Lung (tissue), 12 donors: ENCODE measurements around the gene SMARCD1. TPM values are rescaled to one million over a fixed set of nuclear protein-coding genes. Genes with fewer than 3 reads are reported as not detected.

Experiments used
- ATAC-seq: fragments of 200-7000 bp; cut with Tn5 transposase; one replicate; pipeline ENCODE4 v1.9.1; 2020; ENCODE audit warnings: moderate number of reproducible peaks; ENCODE audit not compliant: insufficient read depth, low FRiP score
- DNase-seq, 3 donors: peaks; one replicate each; pipeline ENCODE4 v3.0.0-alpha.2; 2013 to 2017
- H3K27ac ChIP-seq, 2 donors: one replicate each; pipeline ENCODE4 v1.5.1; 2013; ENCODE audit warnings: mild to moderate bottlenecking in 2 of 2, moderate library complexity in 2 of 2, control low read depth in 1 of 2, inconsistent platforms in 1 of 2, low read depth in 1 of 2, low read length in 1 of 2
- H3K27me3 ChIP-seq, 3 donors: one replicate each; pipeline ENCODE4 v1.5.1; 2013; ENCODE audit warnings: low read length in 2 of 3; ENCODE audit not compliant: control insufficient read depth in 3 of 3, insufficient read depth in 3 of 3
- H3K36me3 ChIP-seq, 4 donors: one replicate each; pipeline ENCODE4 v1.5.1; 2013; ENCODE audit warnings: low read length in 4 of 4, mild to moderate bottlenecking in 1 of 4, moderate library complexity in 1 of 4; ENCODE audit not compliant: control insufficient read depth in 4 of 4, insufficient read depth in 4 of 4
- H3K4me1 ChIP-seq, 5 donors: one replicate each; pipeline ENCODE4 v1.5.1; 2013; ENCODE audit warnings: low read length in 5 of 5, mild to moderate bottlenecking in 2 of 5, moderate library complexity in 1 of 5; ENCODE audit not compliant: control insufficient read depth in 5 of 5, insufficient read depth in 5 of 5
- H3K4me3 ChIP-seq: one replicate; pipeline ENCODE4 v1.5.1; 2013; ENCODE audit warnings: mild to moderate bottlenecking, control low read depth, moderate library complexity
- H3K9ac ChIP-seq, 2 donors: one replicate each; pipeline ENCODE4 v1.5.1; 2013; ENCODE audit warnings: low read length in 2 of 2, control low read depth in 1 of 2; ENCODE audit not compliant: insufficient read depth in 1 of 2
- H3K9me3 ChIP-seq, 4 donors: one replicate each; pipeline ENCODE4 v1.5.1; 2013; ENCODE audit warnings: low read length in 3 of 4, mild to moderate bottlenecking in 1 of 4, moderate library complexity in 1 of 4; ENCODE audit not compliant: control insufficient read depth in 4 of 4, insufficient read depth in 3 of 4
- WGBS, 2 donors: extraction: QIAGEN DNeasy Blood & Tissue Kit; methylation state at CpG; one replicate each; pipeline ENCODE4 v1.1.7; 2013; 5-methylcytosine and 5-hydroxymethylcytosine counted together
- polyA plus RNA-seq, 2 donors: library from polyadenylated mRNA; stranded (reverse); fragments of 200-250 nt; gene quantifications; one replicate each; pipeline ENCODE4 v1.2.1, GENCODE V29; 2013
- total RNA-seq, 2 donors: library from RNA; depleted of rRNA in 1 of 2; stranded (reverse); fragments of >200 nt in 1 of 2; gene quantifications; one replicate each; pipeline ENCODE4 v1.2.1, GENCODE V29; 2014 to 2021
- TF ChIP-seq, protein P1 (sequence below): IDR thresholded peaks from 2 replicates; pipeline ENCODE4 v1.5.1; 2012; ENCODE audit warnings: mild to moderate bottlenecking; ENCODE audit errors: control extremely low read depth, extremely low read depth
- donor health status: control.
- donor health status: control.
- donor health status: Bipolar disorder and iron deficiency.
- donor health status: healthy.
- donor health status: DM: yes; HTN: yes; CAD: no.

Gene SMARCD1
- total and polyA plus RNA-seq, 4 donors, result 11.9 to 58.8 (median 41.6) TPM

DNA sequence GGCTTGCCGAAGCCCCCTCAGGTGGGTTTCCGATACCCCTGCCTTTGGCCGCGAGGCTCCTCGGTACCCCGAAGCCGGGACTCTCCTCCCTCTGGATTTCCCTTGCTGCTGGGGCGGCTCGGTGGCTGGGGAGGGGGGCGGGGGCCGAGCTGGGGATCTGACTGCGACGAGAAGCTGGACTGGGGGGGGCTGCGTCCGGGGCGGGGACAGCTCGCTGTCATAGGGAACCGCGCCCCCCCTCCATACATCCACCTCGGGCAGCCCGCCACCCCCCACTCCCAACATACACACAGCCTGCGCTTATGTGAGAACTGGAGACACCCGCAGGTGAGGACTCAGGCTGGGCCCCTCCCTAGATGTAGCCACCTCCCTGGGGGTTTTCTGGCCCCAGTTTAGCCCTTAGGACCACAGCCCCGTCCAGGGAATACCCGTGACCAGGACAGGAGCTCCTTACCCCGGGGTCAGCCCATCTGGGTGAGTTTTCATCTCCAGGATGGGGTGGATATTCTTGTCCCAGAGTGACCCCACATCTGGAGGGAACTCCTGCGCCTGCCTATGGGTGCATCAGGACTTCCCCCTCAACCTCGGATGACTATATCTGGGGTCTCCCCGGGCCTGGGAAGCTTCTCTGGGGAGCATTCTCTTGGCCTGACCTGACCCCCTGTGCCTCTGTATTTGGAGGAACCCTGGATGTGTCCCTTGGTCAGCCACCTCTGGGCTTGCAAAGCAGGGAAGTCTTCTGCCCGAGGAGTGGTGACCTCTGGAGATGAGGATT is 27.1 kb upstream of the SMARCD1 start:
- Histone ChIP-seq H3K36me3 (peaks cover 0 to 6% (median 1%) of the 10 kb centered on the region in 4 donors), H3K27me3 (peaks cover 0 to 12% (median 6%) of the 10 kb centered on the region in 3 donors), H3K9me3 (no peaks in the 10 kb centered on the region), H3K4me3 (no peak overlapping the region), H3K9ac (no peak overlapping the region), H3K27ac (no peak overlapping the region), H3K4me1 (peaks cover 0 to 11% (median 5%) of the 10 kb centered on the region in 5 donors)
- TF ChIP-seq, protein P1, sequence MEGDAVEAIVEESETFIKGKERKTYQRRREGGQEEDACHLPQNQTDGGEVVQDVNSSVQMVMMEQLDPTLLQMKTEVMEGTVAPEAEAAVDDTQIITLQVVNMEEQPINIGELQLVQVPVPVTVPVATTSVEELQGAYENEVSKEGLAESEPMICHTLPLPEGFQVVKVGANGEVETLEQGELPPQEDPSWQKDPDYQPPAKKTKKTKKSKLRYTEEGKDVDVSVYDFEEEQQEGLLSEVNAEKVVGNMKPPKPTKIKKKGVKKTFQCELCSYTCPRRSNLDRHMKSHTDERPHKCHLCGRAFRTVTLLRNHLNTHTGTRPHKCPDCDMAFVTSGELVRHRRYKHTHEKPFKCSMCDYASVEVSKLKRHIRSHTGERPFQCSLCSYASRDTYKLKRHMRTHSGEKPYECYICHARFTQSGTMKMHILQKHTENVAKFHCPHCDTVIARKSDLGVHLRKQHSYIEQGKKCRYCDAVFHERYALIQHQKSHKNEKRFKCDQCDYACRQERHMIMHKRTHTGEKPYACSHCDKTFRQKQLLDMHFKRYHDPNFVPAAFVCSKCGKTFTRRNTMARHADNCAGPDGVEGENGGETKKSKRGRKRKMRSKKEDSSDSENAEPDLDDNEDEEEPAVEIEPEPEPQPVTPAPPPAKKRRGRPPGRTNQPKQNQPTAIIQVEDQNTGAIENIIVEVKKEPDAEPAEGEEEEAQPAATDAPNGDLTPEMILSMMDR, result no peak
- ATAC-seq (no peak), DNase-seq (no peak)
- WGBS, 2 donors, result 19 to 23% methylated on average over 25 to 30 of the region's 30 CpGs

GRCh38 chr12:50058743-50059312 is 26.3 kb upstream of the SMARCD1 start:
- Histone ChIP-seq H3K4me3 (no peak overlapping the region), H3K9ac (no peak overlapping the region), H3K27me3 (peaks cover 0 to 12% (median 6%) of the 10 kb centered on the region in 3 donors), H3K36me3 (peaks cover 0 to 6% (median 1%) of the 10 kb centered on the region in 4 donors), H3K27ac (no peak overlapping the region), H3K4me1 (peaks cover 0 to 11% (median 5%) of the 10 kb centered on the region in 5 donors), H3K9me3 (no peaks in the 10 kb centered on the region)
- TF ChIP-seq, protein P1, result no peak
- ATAC-seq, result no peak
- WGBS, 2 donors, result 90 to 92% methylated on average over 15 of the region's 15 CpGs
- no peak for DNase-seq

GRCh38 chr12:50059440-50060119 is 25.6 kb upstream of the SMARCD1 start:
- TF ChIP-seq, protein P1, result no peak
- H3K9me3 ChIP-seq, result no peaks in the 10 kb centered on the region
- peaks cover 0 to 12% (median 6%) of the 10 kb centered on the region in 3 donors for H3K27me3 ChIP-seq
- H3K9ac ChIP-seq, result no peak overlapping the region
- 35 to 60% methylated on average over 12 of the region's 12 CpGs for WGBS, 2 donors
- no peak overlapping the region for H3K27ac ChIP-seq
- peaks cover 0 to 6% (median 1%) of the 10 kb centered on the region in 4 donors for H3K36me3 ChIP-seq
- peaks cover 0 to 11% (median 5%) of the 10 kb centered on the region in 5 donors for H3K4me1 ChIP-seq
- DNase-seq (no peak), ATAC-seq (no peak)
- H3K4me3 ChIP-seq, result no peak overlapping the region
